ENCODE measurements around the gene CHST11.

DNA sequence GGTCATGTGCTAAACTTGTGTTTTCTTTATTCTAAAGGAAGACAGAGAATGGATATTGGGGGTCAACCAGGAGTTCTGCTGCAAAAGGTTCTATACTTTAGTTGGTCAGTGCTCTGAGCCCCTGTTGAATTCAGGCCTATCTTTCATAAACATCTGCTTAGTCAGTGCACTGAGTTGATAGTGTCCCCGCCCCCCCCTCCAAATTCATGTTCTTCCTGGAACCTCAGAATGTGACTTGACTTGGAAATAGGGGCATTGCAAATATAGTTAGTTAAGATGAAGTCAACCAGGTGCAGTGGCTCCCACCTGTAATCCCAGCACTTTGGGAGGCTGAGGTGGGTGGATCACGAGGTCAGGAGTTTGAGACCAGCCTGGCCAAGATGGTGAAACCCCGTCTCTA lies 23.3 kb downstream of the CHST11 start:
- TF ChIP-seq, protein P1, sequence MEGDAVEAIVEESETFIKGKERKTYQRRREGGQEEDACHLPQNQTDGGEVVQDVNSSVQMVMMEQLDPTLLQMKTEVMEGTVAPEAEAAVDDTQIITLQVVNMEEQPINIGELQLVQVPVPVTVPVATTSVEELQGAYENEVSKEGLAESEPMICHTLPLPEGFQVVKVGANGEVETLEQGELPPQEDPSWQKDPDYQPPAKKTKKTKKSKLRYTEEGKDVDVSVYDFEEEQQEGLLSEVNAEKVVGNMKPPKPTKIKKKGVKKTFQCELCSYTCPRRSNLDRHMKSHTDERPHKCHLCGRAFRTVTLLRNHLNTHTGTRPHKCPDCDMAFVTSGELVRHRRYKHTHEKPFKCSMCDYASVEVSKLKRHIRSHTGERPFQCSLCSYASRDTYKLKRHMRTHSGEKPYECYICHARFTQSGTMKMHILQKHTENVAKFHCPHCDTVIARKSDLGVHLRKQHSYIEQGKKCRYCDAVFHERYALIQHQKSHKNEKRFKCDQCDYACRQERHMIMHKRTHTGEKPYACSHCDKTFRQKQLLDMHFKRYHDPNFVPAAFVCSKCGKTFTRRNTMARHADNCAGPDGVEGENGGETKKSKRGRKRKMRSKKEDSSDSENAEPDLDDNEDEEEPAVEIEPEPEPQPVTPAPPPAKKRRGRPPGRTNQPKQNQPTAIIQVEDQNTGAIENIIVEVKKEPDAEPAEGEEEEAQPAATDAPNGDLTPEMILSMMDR (IDR thresholded peaks at IDR 0.05) = no peak
- no peak for TF ChIP-seq POLR2A (IDR thresholded peaks at IDR 0.05)
